GM12878 (cell line): ENCODE data around the gene NFATC1. TPM values are rescaled to one million over a fixed set of nuclear protein-coding genes. Genes with fewer than 3 reads are reported as not detected.

Experiments used
- ATAC-seq: fragments of 200-7000 bp; cut with Tn5 transposase; 3 replicates; pipeline ENCODE4 v1.9.1; 2020; ENCODE audit warnings: mild to moderate bottlenecking, moderate library complexity
- BruUV-seq: library from RNA; stranded (reverse); fragments of 400-500 nt; replicated peaks from 2 replicates; lab custom pipeline; 2021; lab: Mats Ljungman, UMichigan
- CTCF ChIA-PET: fragments of 300-600 bp; sonication (Branson Sonifier 250); formaldehyde crosslinking; extraction: SDS; loops from one replicate; lab custom pipeline; 2021; ENCODE audit warnings: inconsistent platforms; lab: Yijun Ruan, JAX
- POLR2A ChIA-PET: fragments of 350-600 bp; formaldehyde crosslinking; extraction: SDS; loops from one replicate; lab custom pipeline; 2021; ENCODE audit warnings: inconsistent platforms; lab: Charles Lee
- RAD21 ChIA-PET: fragments of 300-600 bp; sonication (Branson Sonifier 250); formaldehyde crosslinking; loops from one replicate; lab custom pipeline; 2023; ENCODE audit warnings: antibody characterized with exemption; ENCODE audit not compliant: unreplicated experiment; lab: Charles Lee
- SMC1A ChIA-PET: fragments of 300-600 bp; sonication (Branson Sonifier 250); formaldehyde crosslinking; loops from one replicate; lab custom pipeline; 2023; ENCODE audit not compliant: unreplicated experiment, uncharacterized antibody; lab: Charles Lee
- DNase-seq: peaks from one replicate; pipeline ENCODE4 v3.0.0-alpha.2; 2011; ENCODE audit warnings: low read depth, low spot score
- FAIRE-seq: peaks from 3 replicates; lab custom pipeline; 2011; peaks lifted over from hg19 to GRCh38; lab: Jason Lieb, UNC
- H2AFZ ChIP-seq: 2 replicates; pipeline ENCODE4 v1.6.0; 2011; ENCODE audit warnings: low read depth, low read length, control low read depth; ENCODE audit not compliant: control insufficient read depth
- H3K27ac ChIP-seq: 2 replicates; pipeline ENCODE4 v1.5.1; 2011; ENCODE audit warnings: control low read depth; ENCODE audit not compliant: control insufficient read depth, insufficient read depth
- H3K27me3 ChIP-seq, 2 experiments: replicated peaks in 1 of 2; 2 replicates each; pipeline versions ENCODE4 v1.6.0 to v1.6.1; 2011; ENCODE audit warnings: low read length in 1 of 2; ENCODE audit not compliant: control insufficient read depth in 2 of 2, insufficient read depth in 2 of 2
- H3K36me3 ChIP-seq, 2 experiments: 2 replicates each; pipeline ENCODE4 v1.5.1; 2011; ENCODE audit warnings: low read length in 1 of 2; ENCODE audit not compliant: control insufficient read depth in 2 of 2, insufficient read depth in 2 of 2
- H3K4me1 ChIP-seq: 2 replicates; pipeline ENCODE4 v1.6.1; 2011; ENCODE audit warnings: mild to moderate bottlenecking, low read length, moderate library complexity, mixed read lengths; ENCODE audit not compliant: control insufficient read depth, insufficient read depth
- H3K4me2 ChIP-seq: 2 replicates; pipeline ENCODE4 v1.6.0; 2011; ENCODE audit warnings: control low read depth; ENCODE audit not compliant: control insufficient read depth, insufficient read depth
- H3K4me3 ChIP-seq: fragments of 200-600 bp; sonication (generic); 2 replicates; pipeline ENCODE4 v1.5.1; 2016
- H3K79me2 ChIP-seq: 2 replicates; pipeline ENCODE4 v1.6.0; 2011; ENCODE audit warnings: low read length; ENCODE audit not compliant: control insufficient read depth, insufficient read depth
- H3K9ac ChIP-seq: 2 replicates; pipeline ENCODE4 v1.8.0; 2011; ENCODE audit warnings: low read length, control low read depth, mixed read lengths; ENCODE audit not compliant: control insufficient read depth, insufficient read depth
- H3K9me3 ChIP-seq: replicated peaks from 3 replicates; pipeline ENCODE4 v1.5.1; 2011; ENCODE audit warnings: mild to moderate bottlenecking, low read length; ENCODE audit not compliant: control insufficient read depth, insufficient read depth
- H4K20me1 ChIP-seq: 2 replicates; pipeline ENCODE4 v1.6.0; 2011; ENCODE audit not compliant: control insufficient read depth, insufficient read depth
- ATF7 ChIP-seq: fragments of 450-650 bp; IDR thresholded peaks from 2 replicates; pipeline ENCODE4 v1.6.1; 2016; ENCODE audit warnings: low read depth, mild to moderate bottlenecking
- BMI1 ChIP-seq: fragments of 450-650 bp; IDR thresholded peaks from 2 replicates; pipeline ENCODE4 v1.6.1; 2016; ENCODE audit warnings: mild to moderate bottlenecking, moderate library complexity, borderline replicate concordance
- EED ChIP-seq: sonication (generic); IDR thresholded peaks from 2 replicates; pipeline ENCODE4 v1.6.1; 2016; ENCODE audit warnings: antibody characterized with exemption, low read depth
- EZH2 ChIP-seq: IDR thresholded peaks from 2 replicates; pipeline ENCODE4 v1.6.1; 2012; ENCODE audit warnings: low read depth, mild to moderate bottlenecking, control low read depth, inconsistent platforms, low read length, borderline replicate concordance; ENCODE audit not compliant: control insufficient read depth
- HCFC1 ChIP-seq: fragments of 150-350 bp; IDR thresholded peaks from 2 replicates; pipeline ENCODE4 v1.6.1; 2014; ENCODE audit warnings: low read length
- MYC ChIP-seq: IDR thresholded peaks from 2 replicates; pipeline ENCODE4 v1.6.1; 2011; ENCODE audit warnings: mild to moderate bottlenecking, low read length, moderate library complexity, inconsistent platforms; ENCODE audit not compliant: insufficient read depth, insufficient replicate concordance, insufficient read length, severe bottlenecking
- NFYA ChIP-seq: IDR thresholded peaks from 2 replicates; pipeline ENCODE4 v1.6.1; 2011; ENCODE audit warnings: low read depth, mild to moderate bottlenecking, low read length, improper control_type of control experiment, borderline replicate concordance
- NR2C2 ChIP-seq: IDR thresholded peaks from 2 replicates; pipeline ENCODE4 v1.6.1; 2011; ENCODE audit warnings: borderline replicate concordance, low read depth; ENCODE audit not compliant: control insufficient read depth, insufficient read length
- SIN3A ChIP-seq: IDR thresholded peaks from 2 replicates; pipeline ENCODE4 v1.6.1; 2012; ENCODE audit warnings: low read depth, low read length, improper control_type of control experiment
- SMC3 ChIP-seq: IDR thresholded peaks from 2 replicates; pipeline ENCODE4 v1.6.1; 2011; ENCODE audit warnings: low read length, improper control_type of control experiment, borderline replicate concordance
- SRF ChIP-seq, 2 experiments: IDR thresholded peaks; 2 replicates each; pipeline ENCODE4 v1.6.1; 2011; ENCODE audit warnings: low read depth in 2 of 2, low read length in 2 of 2, mild to moderate bottlenecking in 1 of 2, moderate library complexity in 1 of 2
- TAF1 ChIP-seq: IDR thresholded peaks from 2 replicates; pipeline ENCODE4 v1.6.1; 2011; ENCODE audit warnings: mild to moderate bottlenecking, low read depth, low read length, borderline replicate concordance
- WGBS: methylation state at CpG from one replicate; pipeline ENCODE4 v1.1.6; 2016; ENCODE audit warnings: low lambda C conversion rate; ENCODE audit not compliant: insufficient replicate concordance, insufficient coverage; ENCODE audit errors: missing lambda C conversion rate; 5-methylcytosine and 5-hydroxymethylcytosine counted together
- in situ Hi-C: fragments of 300-500 bp; cut with MboI; formaldehyde crosslinking; loops from 9 replicates; pipeline ENCODE4 v1.14.3; 2018; ENCODE audit warnings: mixed read lengths
- intact Hi-C: fragments of 100-400 bp; cut with micrococcal nuclease; formaldehyde crosslinking; loops from one replicate; pipeline ENCODE4 v1.14.2; 2022; ENCODE audit not compliant: unreplicated experiment
- polyA plus RNA-seq, 11 experiments: library from polyadenylated mRNA; depleted of rRNA in 4 of 11; unstranded in 6 of 11; stranded (reverse) in 5 of 11; fragments of >200 nt; fragmentation: Nextera tagmentation in 4 of 11; fragmentation: Illumina TruSeq in 1 of 11; extraction: Ambion mirVana in 4 of 11; extraction: Trizol in 1 of 11; gene quantifications; 1 replicate in 1 of 11; 2 replicates in 10 of 11; pipeline versions ENCODE4 v1.2.1 to v1.2.3, GENCODE V29; 2011 to 2016; ENCODE audit warnings: inconsistent platforms in 2 of 11, missing spikeins in 2 of 11, low read depth in 1 of 11
- total RNA-seq, 4 experiments: library from RNA; depleted of rRNA in 3 of 4; stranded (reverse); fragments of >200 nt in 3 of 4; fragmentation: Illumina TruSeq in 1 of 4; extraction: Trizol in 1 of 4; gene quantifications; 2 replicates each; pipeline versions ENCODE4 v1.2.1 to v1.2.3, GENCODE V29; 2013 to 2021
- TF ChIP-seq, protein P1 (sequence below): IDR thresholded peaks from 2 replicates; pipeline ENCODE4 v1.6.1; 2012; ENCODE audit warnings: low read depth, low read length, improper control_type of control experiment

Gene NFATC1
- total and polyA plus RNA-seq, 10 of the 15 experiments (the other 5 are each of a cell fraction or from before 2014, with no cell fraction given): 0.84 to 20.8 (median 5.1) TPM

DNA sequence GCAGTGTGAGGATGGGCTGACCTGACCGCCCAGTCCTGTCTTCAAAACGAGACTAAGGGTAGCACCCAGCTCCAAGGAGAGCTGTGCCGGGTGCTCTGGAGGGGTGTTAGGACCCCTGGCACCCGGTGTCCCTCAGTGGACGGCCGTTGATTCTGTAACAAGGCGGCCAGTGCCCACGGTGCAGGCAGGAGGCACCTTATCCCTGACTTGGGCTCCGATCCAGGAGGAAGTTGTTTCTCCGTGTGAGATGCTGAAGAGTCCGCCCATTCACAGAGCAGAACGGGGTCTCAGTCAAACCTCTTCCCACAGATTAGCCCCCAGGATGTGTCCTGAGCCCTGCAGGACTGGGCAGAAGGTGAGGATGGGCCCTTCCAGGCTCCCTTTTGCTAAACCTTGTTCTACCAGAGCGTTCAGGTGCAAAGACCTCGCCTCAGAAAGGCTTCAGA is 123.0 kb downstream of the NFATC1 start:
- RAD21 ChIA-PET: no interaction called here

DNA sequence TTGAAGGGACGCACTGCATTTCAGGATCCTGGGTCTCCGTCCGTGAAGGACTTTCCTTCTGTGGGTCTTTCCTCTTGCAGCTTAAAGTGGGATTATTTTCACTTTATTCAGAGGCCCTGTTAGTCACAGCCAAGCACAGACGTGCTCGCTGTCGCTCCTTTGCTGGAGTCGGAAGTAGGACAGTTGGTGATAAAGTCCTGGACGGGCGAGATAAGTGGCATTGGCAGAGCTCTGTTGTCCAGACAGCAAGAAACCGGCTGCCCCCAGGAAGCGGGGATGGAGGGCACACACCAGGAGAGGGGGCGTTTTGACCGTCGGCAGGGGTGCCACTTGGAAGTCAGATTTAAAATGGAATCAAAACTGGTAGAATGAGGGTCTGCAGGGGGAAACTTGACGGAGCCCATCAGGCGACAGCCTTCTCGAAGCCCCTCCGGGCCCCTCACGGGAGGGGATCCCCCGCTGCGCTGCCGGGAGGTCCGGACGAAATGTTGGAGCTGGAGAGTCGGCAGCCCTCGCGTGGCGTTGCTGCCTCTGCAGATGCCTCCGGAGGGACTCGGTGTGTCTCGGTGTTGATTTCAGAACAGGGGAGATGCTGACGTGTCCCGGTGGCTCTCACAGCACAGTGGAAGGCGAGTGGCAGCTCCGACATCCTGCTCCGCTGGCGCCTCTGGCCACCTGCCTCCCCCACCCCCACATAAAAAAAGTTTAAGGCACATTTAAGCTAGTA is 124.2 kb downstream of the NFATC1 start:
- no peaks in the 10 kb centered on the region for H3K27me3 ChIP-seq
- H3K27ac ChIP-seq: no peak overlapping the region
- POLR2A ChIA-PET: interaction anchor here (0.7 kb wide), 1 partner anchor 123 kb away, joined by 3 read pairs; no protein-coding TSS in a partner anchor
- no peak overlapping the region for H3K4me3 ChIP-seq
- in situ Hi-C loops: loop anchor here (10.0 kb wide), 1 partner anchor 115 kb away; no protein-coding TSS in a partner anchor
- no peak overlapping the region for H2AFZ ChIP-seq
- no peak overlapping the region for H3K4me2 ChIP-seq
- H3K9ac ChIP-seq: no peak overlapping the region
- no peak for TF ChIP-seq SIN3A
- no peak for TF ChIP-seq EED
- TF ChIP-seq, protein P1, sequence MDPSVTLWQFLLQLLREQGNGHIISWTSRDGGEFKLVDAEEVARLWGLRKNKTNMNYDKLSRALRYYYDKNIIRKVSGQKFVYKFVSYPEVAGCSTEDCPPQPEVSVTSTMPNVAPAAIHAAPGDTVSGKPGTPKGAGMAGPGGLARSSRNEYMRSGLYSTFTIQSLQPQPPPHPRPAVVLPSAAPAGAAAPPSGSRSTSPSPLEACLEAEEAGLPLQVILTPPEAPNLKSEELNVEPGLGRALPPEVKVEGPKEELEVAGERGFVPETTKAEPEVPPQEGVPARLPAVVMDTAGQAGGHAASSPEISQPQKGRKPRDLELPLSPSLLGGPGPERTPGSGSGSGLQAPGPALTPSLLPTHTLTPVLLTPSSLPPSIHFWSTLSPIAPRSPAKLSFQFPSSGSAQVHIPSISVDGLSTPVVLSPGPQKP: no peak
- TF ChIP-seq BMI1: no peak
- TF ChIP-seq NFYA: no peak
- no peak for TF ChIP-seq SRF (IDR thresholded peaks at IDR 0.05; ENCODE audit: low read depth in 2 of 2, low read length in 2 of 2)
- TF ChIP-seq NR2C2: no peak
- no peak for TF ChIP-seq ATF7
- no peak for TF ChIP-seq TAF1
- 86% methylated on average over 37 of the region's 37 CpGs for WGBS
- no peak for DNase-seq
- RAD21 ChIA-PET: no interaction called here
- H3K9me3 ChIP-seq: no peaks in the 10 kb centered on the region
- no peak for FAIRE-seq
- intact Hi-C loops: no loop called here
- no TSS peak for BruUV-seq
- SMC1A ChIA-PET: no interaction called here
- no peaks in the 10 kb centered on the region for H3K79me2 ChIP-seq
- ATAC-seq: no peak
- H4K20me1 ChIP-seq: no peaks in the 10 kb centered on the region
- no peaks in the 10 kb centered on the region for H3K36me3 ChIP-seq
- CTCF ChIA-PET: no interaction called here
- H3K4me1 ChIP-seq: peaks cover 26% of the 10 kb centered on the region

More for the DNA sequence above, 123.0 kb downstream of the NFATC1 start:
- in situ Hi-C loops: loop anchor here (10.0 kb wide), 1 partner anchor 114 kb away; no protein-coding TSS in a partner anchor
- POLR2A ChIA-PET: no interaction called here
- no peak overlapping the region for H3K4me3 ChIP-seq
- H3K4me2 ChIP-seq: no peak overlapping the region
- DNase-seq (no peak), ATAC-seq (no peak), FAIRE-seq (no peak)
- H3K9ac ChIP-seq: no peak overlapping the region
- H3K36me3 ChIP-seq: no peaks in the 10 kb centered on the region
- TF ChIP-seq MYC (no peak), SMC3 (no peak), EZH2 (no peak), HCFC1 (no peak)
- intact Hi-C loops: no loop called here
- no peaks in the 10 kb centered on the region for H4K20me1 ChIP-seq
- H2AFZ ChIP-seq: no peak overlapping the region
- peaks cover 16% of the 10 kb centered on the region for H3K4me1 ChIP-seq
- H3K27ac ChIP-seq: no peak overlapping the region
- 89% methylated on average over 14 of the region's 14 CpGs for WGBS
- H3K27me3 ChIP-seq: no peaks in the 10 kb centered on the region
- SMC1A ChIA-PET: no interaction called here
- no TSS peak for BruUV-seq
- no peaks in the 10 kb centered on the region for H3K9me3 ChIP-seq
- CTCF ChIA-PET: no interaction called here
- H3K79me2 ChIP-seq: no peaks in the 10 kb centered on the region
